ENCODE measurements around the gene IGBP1. TPM values are rescaled to one million over a fixed set of nuclear protein-coding genes. Genes with fewer than 3 reads are reported as not detected.
A peak's percentile ranks its signal among the peaks of the same experiment; 100 is the strongest.

IGBP1 gene
- total RNA-seq, 3 donors from 2014 or later = 51.8 to 78.4 (median 69.7) TPM

GRCh38 chrX:70168238-70169188, 35.3 kb downstream of the IGBP1 start:
- H3K4me3 ChIP-seq = no peak overlapping the region
- intact Hi-C loops (cut with DNase I, micrococcal nuclease) = no loop called here
- no peak for DNase-seq

DNA sequence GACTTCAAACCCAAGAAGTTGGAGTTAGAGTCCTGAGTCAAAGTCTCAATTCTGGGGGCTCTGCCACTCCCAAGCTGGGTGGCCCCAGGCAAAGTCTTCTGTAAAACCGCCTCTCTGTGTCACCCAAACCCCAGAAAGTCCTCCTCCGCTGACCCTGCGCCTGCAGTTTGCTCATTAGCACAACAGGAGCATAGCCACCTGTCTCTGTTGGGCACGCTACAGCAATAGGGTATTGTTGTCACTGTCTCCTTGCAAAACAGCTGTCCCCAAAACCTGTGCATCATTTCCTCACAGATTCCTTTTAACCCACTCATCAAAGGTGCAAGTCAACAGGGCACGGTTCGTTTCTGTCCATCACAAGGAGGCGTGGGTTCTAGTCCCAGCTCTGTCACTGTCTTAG, 36.0 kb downstream of the IGBP1 start:
- no peaks in the 10 kb centered on the region for H3K9me3 ChIP-seq
- ATAC-seq = no peak

More at GRCh38 chrX:70168238-70169188, 35.3 kb downstream of the IGBP1 start:
- peak; percentile 25 for ATAC-seq
- Histone ChIP-seq H3K9me3 (no peaks in the 10 kb centered on the region), H3K4me1 (ENCODE audit: low read depth) (no peaks in the 10 kb centered on the region), H3K36me3 (ENCODE audit: low read depth) (no peaks in the 10 kb centered on the region)
- TF ChIP-seq, protein P1, sequence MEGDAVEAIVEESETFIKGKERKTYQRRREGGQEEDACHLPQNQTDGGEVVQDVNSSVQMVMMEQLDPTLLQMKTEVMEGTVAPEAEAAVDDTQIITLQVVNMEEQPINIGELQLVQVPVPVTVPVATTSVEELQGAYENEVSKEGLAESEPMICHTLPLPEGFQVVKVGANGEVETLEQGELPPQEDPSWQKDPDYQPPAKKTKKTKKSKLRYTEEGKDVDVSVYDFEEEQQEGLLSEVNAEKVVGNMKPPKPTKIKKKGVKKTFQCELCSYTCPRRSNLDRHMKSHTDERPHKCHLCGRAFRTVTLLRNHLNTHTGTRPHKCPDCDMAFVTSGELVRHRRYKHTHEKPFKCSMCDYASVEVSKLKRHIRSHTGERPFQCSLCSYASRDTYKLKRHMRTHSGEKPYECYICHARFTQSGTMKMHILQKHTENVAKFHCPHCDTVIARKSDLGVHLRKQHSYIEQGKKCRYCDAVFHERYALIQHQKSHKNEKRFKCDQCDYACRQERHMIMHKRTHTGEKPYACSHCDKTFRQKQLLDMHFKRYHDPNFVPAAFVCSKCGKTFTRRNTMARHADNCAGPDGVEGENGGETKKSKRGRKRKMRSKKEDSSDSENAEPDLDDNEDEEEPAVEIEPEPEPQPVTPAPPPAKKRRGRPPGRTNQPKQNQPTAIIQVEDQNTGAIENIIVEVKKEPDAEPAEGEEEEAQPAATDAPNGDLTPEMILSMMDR (IDR thresholded peaks at IDR 0.05) = no peak

DNA sequence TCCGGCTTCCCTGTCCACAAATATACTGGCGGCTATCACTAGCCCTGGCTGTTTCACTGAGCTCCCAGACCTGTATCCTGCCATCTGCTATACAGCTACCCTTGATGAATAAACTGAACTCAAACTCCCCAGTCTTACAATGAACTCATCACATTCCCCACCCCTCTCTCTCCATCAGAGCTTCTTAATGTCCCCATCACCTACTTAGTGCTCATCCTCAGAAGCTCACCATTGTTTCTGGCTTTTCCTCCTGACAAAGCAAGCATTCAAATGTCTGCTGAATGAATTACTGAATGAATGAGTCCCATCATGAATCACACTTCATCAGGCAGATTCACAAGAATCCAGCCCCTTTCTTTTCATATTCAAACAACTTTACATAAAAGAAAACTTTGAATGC, 38.4 kb downstream of the IGBP1 start:
- H3K4me3 ChIP-seq = no peak overlapping the region
- H3K9me3 ChIP-seq = no peaks in the 10 kb centered on the region
- no peaks in the 10 kb centered on the region for H3K4me1 ChIP-seq (ENCODE audit: low read depth)
- intact Hi-C loops (cut with DNase I, micrococcal nuclease) = no loop called here
- DNase-seq (no peak), ATAC-seq (no peak)
- TF ChIP-seq, protein P1 (IDR thresholded peaks at IDR 0.05) = no peak
- H3K36me3 ChIP-seq (ENCODE audit: low read depth) = no peaks in the 10 kb centered on the region

More for the DNA sequence above, 36.0 kb downstream of the IGBP1 start:
- TF ChIP-seq, protein P1 (IDR thresholded peaks at IDR 0.05) = no peak
- Histone ChIP-seq H3K4me1 (ENCODE audit: low read depth) (no peaks in the 10 kb centered on the region), H3K36me3 (ENCODE audit: low read depth) (no peaks in the 10 kb centered on the region), H3K4me3 (no peak overlapping the region)
- intact Hi-C loops (cut with DNase I, micrococcal nuclease) = no loop called here
- DNase-seq = no peak

GRCh38 chrX:70172221-70172620, 39.0 kb downstream of the IGBP1 start:
- intact Hi-C loops (cut with DNase I, micrococcal nuclease) = no loop called here
- no peak for DNase-seq
- Histone ChIP-seq H3K4me1 (ENCODE audit: low read depth) (no peaks in the 10 kb centered on the region), H3K9me3 (no peaks in the 10 kb centered on the region), H3K4me3 (no peak overlapping the region), H3K36me3 (ENCODE audit: low read depth) (no peaks in the 10 kb centered on the region)
- TF ChIP-seq, protein P1 (IDR thresholded peaks at IDR 0.05) = no peak
- peak; percentile 61 for ATAC-seq

- Histone ChIP-seq H3K4me3 (no peak overlapping the region), H3K9me3 (no peaks in the 10 kb centered on the region), H3K36me3 (ENCODE audit: low read depth) (no peaks in the 10 kb centered on the region), H3K4me1 (ENCODE audit: low read depth) (no peaks in the 10 kb centered on the region)
- TF ChIP-seq, protein P1 (IDR thresholded peaks at IDR 0.05) = no peak
- intact Hi-C loops (cut with DNase I, micrococcal nuclease) = no loop called here
- DNase-seq (no peak), ATAC-seq (no peak)
These were observed 39.7 kb downstream of the IGBP1 start for GRCh38 chrX:70172964-70173363.
